GM03348 (cell line): ENCODE measurements around the gene PTCRA.
"Not testable (repeated sequence)": the region's sequence is repeated elsewhere in the genome, so short reads cannot be mapped to it uniquely, and the experiment has no call there.

ENCODE experiments used
- DNase-seq: peaks from one replicate; pipeline ENCODE4 v3.0.0; 2012; ENCODE audit warnings: low spot score

Gene PTCRA

GRCh38 chr6:42942444-42942843 is 26.6 kb downstream of the PTCRA start:
- DNase-seq, result no peak

GRCh38 chr6:42947950-42948349 is 32.1 kb downstream of the PTCRA start:
- DNase-seq, result peak; percentile 50

GRCh38 chr6:42952389-42952788 is 36.5 kb downstream of the PTCRA start:
- DNase-seq, result no peak

- not testable (repeated sequence) for DNase-seq
Observed at GRCh38 chr6:42954405-42954804, 38.6 kb downstream of the PTCRA start.

- no peak for DNase-seq
Observed at GRCh38 chr6:42958125-42958524, 42.3 kb downstream of the PTCRA start.

- no peak for DNase-seq
Observed at GRCh38 chr6:42959917-42960242, 44.0 kb downstream of the PTCRA start.

- peak; percentile 60 for DNase-seq
Observed at GRCh38 chr6:42960243-42961019, 44.6 kb downstream of the PTCRA start, which contains the start of gene GNMT. Gene GNMT (plus strand): TSS chr6:42960754. CDS start chr6:42960768, 14 bp downstream.

- DNase-seq, result no peak
Observed at GRCh38 chr6:42961020-42961470, 45.2 kb downstream of the PTCRA start.

- no peak for DNase-seq
Observed at GRCh38 chr6:42962096-42962495, 46.2 kb downstream of the PTCRA start.

- DNase-seq, result no peak
Observed at GRCh38 chr6:42962502-42963178, 46.8 kb downstream of the PTCRA start.

GRCh38 chr6:42963179-42963854 is 47.5 kb downstream of the PTCRA start:
- DNase-seq, result no peak

GRCh38 chr6:42963855-42964605 is 48.2 kb downstream of the PTCRA start:
- peak; percentile 49 for DNase-seq

- no peak for DNase-seq
Observed at GRCh38 chr6:42966571-42966970, 50.7 kb downstream of the PTCRA start.

- no peak for DNase-seq
Observed at GRCh38 chr6:42967228-42967627, 51.4 kb downstream of the PTCRA start.

GRCh38 chr6:42968126-42968701 is 52.4 kb downstream of the PTCRA start:
- DNase-seq, result no peak

- DNase-seq, result no peak
Observed at GRCh38 chr6:42968783-42969182, 52.9 kb downstream of the PTCRA start.

GRCh38 chr6:42969431-42969830 is 53.6 kb downstream of the PTCRA start:
- DNase-seq, result no peak

- DNase-seq, result no peak
Observed at GRCh38 chr6:42969934-42970333, 54.1 kb downstream of the PTCRA start.

GRCh38 chr6:42970871-42971612 is 55.2 kb downstream of the PTCRA start:
- DNase-seq, result peak; percentile 35

GRCh38 chr6:42971746-42972327 is 56.0 kb downstream of the PTCRA start:
- no peak for DNase-seq

- DNase-seq, result no peak
Observed at GRCh38 chr6:42973926-42974325, 58.1 kb downstream of the PTCRA start.
